ENCODE measurements around the gene ESYT1.

- TF ChIP-seq POLR2A (IDR thresholded peaks at IDR 0.05): peak; percentile 47
- TF ChIP-seq POLR2AphosphoS5 (IDR thresholded peaks at IDR 0.05): peak; percentile 43
- peak in 1 of 4 experiments; percentile 6 for TF ChIP-seq CTCF (IDR thresholded peaks at IDR 0.05)
These were observed 1.3 kb downstream of the ESYT1 start for GRCh38 chr12:56129206-56129941.
